ENCODE measurements around the gene C6orf118. TPM values are rescaled to one million over a fixed set of nuclear protein-coding genes. Genes with fewer than 3 reads are reported as not detected.

Gene C6orf118
- total and polyA plus RNA-seq, 9 of the 15 experiments (the other 6 are each of a cell fraction or from before 2014, with no cell fraction given) = not detected

DNA sequence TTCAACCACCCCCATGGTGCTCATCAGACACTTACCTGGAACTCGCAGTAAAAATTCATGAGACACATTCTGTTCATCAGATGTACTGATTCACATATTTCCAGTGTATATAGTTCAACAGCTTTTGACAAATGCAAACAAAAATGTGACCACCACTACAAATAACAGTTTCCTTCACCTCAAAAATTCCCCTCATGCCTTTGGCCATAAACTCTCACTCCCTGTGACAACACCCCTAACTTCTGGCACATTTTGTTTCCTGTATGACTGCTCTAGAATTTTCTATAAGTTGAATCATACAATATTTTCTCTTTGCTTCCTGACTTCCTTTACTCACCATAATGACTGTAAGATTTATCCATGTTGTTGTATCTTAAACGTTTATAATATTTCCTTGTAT, 63.7 kb downstream of the C6orf118 start:
- FAIRE-seq = no peak
- CTCF ChIA-PET (ENCODE audit: low intra/inter-chr PET ratio) = no interaction called here
- no peaks in the 10 kb centered on the region for H3K27me3 ChIP-seq (ENCODE audit: control insufficient read depth in 2 of 2, insufficient read depth in 2 of 2, low read length in 2 of 2)
- no peaks in the 10 kb centered on the region for H3K4me1 ChIP-seq (replicated peaks in 1 of 2; ENCODE audit: control insufficient read depth in 2 of 2, insufficient read depth in 2 of 2, low read length in 2 of 2)
- H2AFZ ChIP-seq (ENCODE audit: low read depth, low read length) = no peak overlapping the region
- H3K27ac ChIP-seq (ENCODE audit: extremely low read depth, low read depth, low read length) = no peak overlapping the region
- intact Hi-C loops (cut with micrococcal nuclease) (no loop called here), in situ Hi-C loops (cut with MboI) (no loop called here)
- no peak for ATAC-seq
- H3K4me3 ChIP-seq = no peak overlapping the region
- H3K36me3 ChIP-seq (ENCODE audit: control insufficient read depth, insufficient read depth, low read length) = no peaks in the 10 kb centered on the region
- no peaks in the 10 kb centered on the region for H3K9me1 ChIP-seq (ENCODE audit: control insufficient read depth, insufficient read depth, low read length)
- no peak overlapping the region for H3K4me2 ChIP-seq (ENCODE audit: insufficient read depth, low read length)
- no peak for TF ChIP-seq ILF3 (IDR thresholded peaks at IDR 0.05; ENCODE audit: borderline replicate concordance)
- no peak for TF ChIP-seq ZC3H8 (IDR thresholded peaks at IDR 0.05)
- TF ChIP-seq ZBTB33 (CRISPR knock-in tag; IDR thresholded peaks at IDR 0.05) = no peak
- no peak for TF ChIP-seq IRF1 (CRISPR knock-in tag; IDR thresholded peaks at IDR 0.05; ENCODE audit: borderline replicate concordance)
- TF ChIP-seq TBL1XR1 (IDR thresholded peaks at IDR 0.05; ENCODE audit: low read length in 2 of 2) = no peak
- no peak for TF ChIP-seq POU5F1 (IDR thresholded peaks at IDR 0.05; ENCODE audit: borderline replicate concordance, low read depth, low read length, partially characterized antibody)
- TF ChIP-seq ZNF140 (CRISPR knock-in tag; IDR thresholded peaks at IDR 0.05) = no peak
- no peak for TF ChIP-seq NCOA6 (IDR thresholded peaks at IDR 0.05)
- TF ChIP-seq ZBTB34 (CRISPR knock-in tag; IDR thresholded peaks at IDR 0.05) = no peak
- TF ChIP-seq, protein P1, sequence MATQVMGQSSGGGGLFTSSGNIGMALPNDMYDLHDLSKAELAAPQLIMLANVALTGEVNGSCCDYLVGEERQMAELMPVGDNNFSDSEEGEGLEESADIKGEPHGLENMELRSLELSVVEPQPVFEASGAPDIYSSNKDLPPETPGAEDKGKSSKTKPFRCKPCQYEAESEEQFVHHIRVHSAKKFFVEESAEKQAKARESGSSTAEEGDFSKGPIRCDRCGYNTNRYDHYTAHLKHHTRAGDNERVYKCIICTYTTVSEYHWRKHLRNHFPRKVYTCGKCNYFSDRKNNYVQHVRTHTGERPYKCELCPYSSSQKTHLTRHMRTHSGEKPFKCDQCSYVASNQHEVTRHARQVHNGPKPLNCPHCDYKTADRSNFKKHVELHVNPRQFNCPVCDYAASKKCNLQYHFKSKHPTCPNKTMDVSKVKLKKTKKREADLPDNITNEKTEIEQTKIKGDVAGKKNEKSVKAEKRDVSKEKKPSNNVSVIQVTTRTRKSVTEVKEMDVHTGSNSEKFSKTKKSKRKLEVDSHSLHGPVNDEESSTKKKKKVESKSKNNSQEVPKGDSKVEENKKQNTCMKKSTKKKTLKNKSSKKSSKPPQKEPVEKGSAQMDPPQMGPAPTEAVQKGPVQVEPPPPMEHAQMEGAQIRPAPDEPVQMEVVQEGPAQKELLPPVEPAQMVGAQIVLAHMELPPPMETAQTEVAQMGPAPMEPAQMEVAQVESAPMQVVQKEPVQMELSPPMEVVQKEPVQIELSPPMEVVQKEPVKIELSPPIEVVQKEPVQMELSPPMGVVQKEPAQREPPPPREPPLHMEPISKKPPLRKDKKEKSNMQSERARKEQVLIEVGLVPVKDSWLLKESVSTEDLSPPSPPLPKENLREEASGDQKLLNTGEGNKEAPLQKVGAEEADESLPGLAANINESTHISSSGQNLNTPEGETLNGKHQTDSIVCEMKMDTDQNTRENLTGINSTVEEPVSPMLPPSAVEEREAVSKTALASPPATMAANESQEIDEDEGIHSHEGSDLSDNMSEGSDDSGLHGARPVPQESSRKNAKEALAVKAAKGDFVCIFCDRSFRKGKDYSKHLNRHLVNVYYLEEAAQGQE (IDR thresholded peaks at IDR 0.05; ENCODE audit: borderline replicate concordance) = no peak
- TF ChIP-seq, protein P1 (CRISPR knock-in tag; IDR thresholded peaks at IDR 0.05; ENCODE audit: low read depth) = no peak
- BruUV-seq (replicated peaks) = no TSS peak
- POLR2A ChIA-PET = no interaction called here
- H3K9me3 ChIP-seq (replicated peaks; ENCODE audit: control insufficient read depth, insufficient read depth, low read depth, low read length) = no peaks in the 10 kb centered on the region
- H3K79me2 ChIP-seq (ENCODE audit: control insufficient read depth, insufficient read depth, low read length) = no peaks in the 10 kb centered on the region
- 0% methylated on average over 2 of the region's 2 CpGs for WGBS (ENCODE audit: insufficient coverage, low coverage, missing lambda C conversion rate)
- no peak overlapping the region for H3K9ac ChIP-seq (ENCODE audit: insufficient read depth in 1 of 2, low read depth in 2 of 2, low read length in 2 of 2)
- no peaks in the 10 kb centered on the region for H4K20me1 ChIP-seq (replicated peaks; ENCODE audit: control insufficient read depth, insufficient read depth, low read length)
- DNase-seq (ENCODE audit: extremely low read depth in 1 of 4, low spot score in 3 of 4) = no peak

Measured in K562 (cell line).